H9 (cell line): Measurements from ENCODE around the gene PRKCB. TPM values are rescaled to one million over a fixed set of nuclear protein-coding genes. Genes with fewer than 3 reads are reported as not detected.

Experiments used
- DNase-seq: peaks from one replicate; pipeline ENCODE4 v3.0.0-alpha.2; 2017
- H2AFZ ChIP-seq: one replicate; pipeline ENCODE4 v1.6.1; 2013; ENCODE audit warnings: mild to moderate bottlenecking, low read length, control low read depth, moderate library complexity
- H2AK5ac ChIP-seq: 2 replicates; pipeline ENCODE4 v1.6.1; 2013; ENCODE audit warnings: low read length, control low read depth, mixed read lengths; ENCODE audit not compliant: insufficient read length
- H2BK120ac ChIP-seq: one replicate; pipeline ENCODE4 v1.6.1; 2013; ENCODE audit warnings: low read depth, mild to moderate bottlenecking, low read length, control low read depth, inconsistent platforms; ENCODE audit not compliant: poor library complexity, severe bottlenecking
- H2BK12ac ChIP-seq: 2 replicates; pipeline ENCODE4 v1.6.1; 2013; ENCODE audit warnings: low read length, control low read depth, mixed read lengths, low read depth; ENCODE audit not compliant: insufficient read length
- H2BK15ac ChIP-seq: 2 replicates; pipeline ENCODE4 v1.6.1; 2013; ENCODE audit warnings: low read depth, low read length, control low read depth
- H2BK20ac ChIP-seq: one replicate; pipeline ENCODE4 v1.6.1; 2013; ENCODE audit warnings: low read depth, mild to moderate bottlenecking, low read length, control low read depth, inconsistent platforms; ENCODE audit not compliant: poor library complexity, severe bottlenecking
- H2BK5ac ChIP-seq: 2 replicates; pipeline ENCODE4 v1.6.1; 2013; ENCODE audit warnings: low read length, control low read depth, mixed read lengths; ENCODE audit not compliant: insufficient read length
- H3K14ac ChIP-seq: 2 replicates; pipeline ENCODE4 v1.6.1; 2013; ENCODE audit warnings: low read length, control low read depth; ENCODE audit not compliant: insufficient read depth
- H3K18ac ChIP-seq: 2 replicates; pipeline ENCODE4 v1.6.1; 2013; ENCODE audit warnings: low read depth, mild to moderate bottlenecking, mixed read lengths, low read length, control low read depth; ENCODE audit not compliant: insufficient read length
- H3K23ac ChIP-seq: 2 replicates; pipeline ENCODE4 v1.6.1; 2013; ENCODE audit warnings: low read length, control low read depth, mixed read lengths, low read depth; ENCODE audit not compliant: insufficient read length
- H3K23me2 ChIP-seq: 2 replicates; pipeline ENCODE4 v1.6.1; 2013; ENCODE audit warnings: low read depth, mild to moderate bottlenecking, mixed read lengths, low read length, control low read depth; ENCODE audit not compliant: insufficient read length, poor library complexity, severe bottlenecking
- H3K27ac ChIP-seq: 2 replicates; pipeline ENCODE4 v1.5.1; 2013; ENCODE audit warnings: low read length, control low read depth, mixed read lengths, low read depth; ENCODE audit not compliant: insufficient read length
- H3K27me3 ChIP-seq: 2 replicates; pipeline ENCODE4 v1.6.1; 2013; ENCODE audit warnings: low read length, control low read depth, inconsistent platforms; ENCODE audit not compliant: insufficient read depth
- H3K4ac ChIP-seq: 2 replicates; pipeline ENCODE4 v1.6.1; 2013; ENCODE audit warnings: low read depth, mild to moderate bottlenecking, control low read depth, inconsistent platforms, low read length, moderate library complexity
- H3K4me1 ChIP-seq: 2 replicates; pipeline ENCODE4 v1.6.1; 2013; ENCODE audit warnings: low read length, control low read depth, inconsistent platforms; ENCODE audit not compliant: insufficient read depth
- H3K4me2 ChIP-seq: 2 replicates; pipeline ENCODE4 v1.6.1; 2013; ENCODE audit warnings: low read length, control low read depth, mixed read lengths; ENCODE audit not compliant: insufficient read length, insufficient read depth
- H3K56ac ChIP-seq: 2 replicates; pipeline ENCODE4 v1.6.1; 2013; ENCODE audit warnings: low read depth, mild to moderate bottlenecking, mixed read lengths, low read length, control low read depth; ENCODE audit not compliant: insufficient read length
- H3K79me1 ChIP-seq: 2 replicates; pipeline ENCODE4 v1.6.1; 2013; ENCODE audit warnings: low read depth, mild to moderate bottlenecking, moderate library complexity, low read length, control low read depth, inconsistent platforms; ENCODE audit not compliant: insufficient read depth, poor library complexity, severe bottlenecking
- H3K79me2 ChIP-seq: 2 replicates; pipeline ENCODE4 v1.6.1; 2013; ENCODE audit warnings: low read length, control low read depth, inconsistent platforms; ENCODE audit not compliant: insufficient read depth
- H3K9ac ChIP-seq: 2 replicates; pipeline ENCODE4 v1.6.1; 2013; ENCODE audit warnings: low read length, control low read depth, mixed read lengths; ENCODE audit not compliant: insufficient read length; ENCODE audit errors: extremely low read depth
- H3K9me3 ChIP-seq: one replicate; pipeline ENCODE4 v1.6.1; 2013; ENCODE audit warnings: low read depth, low read length, inconsistent platforms; ENCODE audit not compliant: control insufficient read depth
- H3T11ph ChIP-seq: one replicate; pipeline ENCODE4 v1.6.1; 2013; ENCODE audit warnings: mild to moderate bottlenecking, low read length, control low read depth, inconsistent platforms
- H4K20me1 ChIP-seq: one replicate; pipeline ENCODE4 v1.6.1; 2013; ENCODE audit not compliant: control insufficient read depth, insufficient read length, insufficient read depth
- H4K5ac ChIP-seq: 2 replicates; pipeline ENCODE4 v1.6.1; 2013; ENCODE audit warnings: low read depth, mild to moderate bottlenecking, mixed read lengths, low read length, control low read depth; ENCODE audit not compliant: insufficient read length
- H4K8ac ChIP-seq: replicated peaks from 2 replicates; pipeline ENCODE4 v1.6.1; 2013; ENCODE audit warnings: low read length, control low read depth, mixed read lengths, low read depth; ENCODE audit not compliant: insufficient read length
- H4K91ac ChIP-seq: 2 replicates; pipeline ENCODE4 v1.6.1; 2013; ENCODE audit warnings: low read depth, mild to moderate bottlenecking, moderate library complexity, mixed read lengths, low read length, control low read depth; ENCODE audit not compliant: insufficient read length
- H3K27ac Mint-ChIP-seq, 3 experiments: 2 replicates in 2 of 3; 3 replicates in 1 of 3; pipeline ENCODE4 v1.8.0; 2020 to 2021; ENCODE audit warnings: mixed read lengths in 3 of 3, mild to moderate bottlenecking in 1 of 3, moderate library complexity in 1 of 3
- H3K27me3 Mint-ChIP-seq: 2 replicates; pipeline ENCODE4 v1.8.0; 2021; ENCODE audit warnings: low read depth, mild to moderate bottlenecking, moderate library complexity, mixed read lengths
- H3K36me3 Mint-ChIP-seq, 3 experiments: 2 replicates in 2 of 3; 3 replicates in 1 of 3; pipeline ENCODE4 v1.8.0; 2020 to 2021; ENCODE audit warnings: low read depth in 3 of 3, mixed read lengths in 3 of 3; ENCODE audit not compliant: insufficient read depth in 1 of 3
- H3K4me1 Mint-ChIP-seq, 2 experiments: 2 replicates each; pipeline ENCODE4 v1.8.0; 2020; ENCODE audit warnings: mixed read lengths in 2 of 2
- H3K4me3 Mint-ChIP-seq, 2 experiments: 2 replicates in 1 of 2; 3 replicates in 1 of 2; pipeline ENCODE4 v1.8.0; 2020 to 2021; ENCODE audit warnings: mild to moderate bottlenecking in 2 of 2, mixed read lengths in 2 of 2, moderate library complexity in 1 of 2
- H3K9me3 Mint-ChIP-seq, 2 experiments: 2 replicates in 1 of 2; 3 replicates in 1 of 2; pipeline ENCODE4 v1.8.0; 2020; ENCODE audit warnings: mild to moderate bottlenecking in 2 of 2, mixed read lengths in 2 of 2, moderate library complexity in 1 of 2
- WGBS: extraction: QIAGEN DNeasy Blood & Tissue Kit; methylation state at CpG from one replicate; pipeline ENCODE4 v1.1.7; 2013; ENCODE audit warnings: missing lambda C conversion rate, low lambda C conversion rate, mixed read lengths; ENCODE audit not compliant: insufficient read length; ENCODE audit errors: extremely low coverage; 5-methylcytosine and 5-hydroxymethylcytosine counted together
- total RNA-seq: library from RNA; stranded (reverse); gene quantifications from 2 replicates; pipeline ENCODE4 v1.2.1, GENCODE V29; 2021
- TF ChIP-seq, protein P1 (sequence below): fragments of 200-600 bp; sonication (generic); conservative IDR thresholded peaks from 3 replicates; pipeline ENCODE4 v1.8.0; 2021; ENCODE audit warnings: antibody characterized with exemption, mild to moderate bottlenecking

Gene PRKCB
- total RNA-seq, 1 experiment from 2014 or later, result 7.0 TPM

DNA sequence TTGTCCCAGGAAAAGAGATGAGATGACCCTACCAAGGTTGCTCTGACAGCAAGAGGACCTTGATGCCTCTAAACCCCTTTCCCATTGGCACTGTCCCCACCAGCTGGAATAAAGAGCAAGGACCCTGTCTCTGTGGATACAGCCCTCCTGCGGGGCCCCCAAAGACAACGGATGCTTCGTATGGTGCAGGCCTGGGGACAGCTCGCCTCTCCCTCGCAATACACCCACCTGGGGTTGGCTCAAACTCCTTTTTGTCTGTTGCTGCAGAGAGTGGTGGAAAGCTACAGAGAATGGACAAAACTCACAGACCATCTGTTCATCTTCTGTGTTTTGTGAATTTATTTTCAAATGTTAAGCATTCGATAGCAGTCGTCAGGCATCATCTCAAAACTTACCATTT is 392.7 kb downstream of the PRKCB start:
- no peak overlapping the region for H3K23ac ChIP-seq
- H2BK120ac ChIP-seq, result no peak overlapping the region
- TF ChIP-seq, protein P1, sequence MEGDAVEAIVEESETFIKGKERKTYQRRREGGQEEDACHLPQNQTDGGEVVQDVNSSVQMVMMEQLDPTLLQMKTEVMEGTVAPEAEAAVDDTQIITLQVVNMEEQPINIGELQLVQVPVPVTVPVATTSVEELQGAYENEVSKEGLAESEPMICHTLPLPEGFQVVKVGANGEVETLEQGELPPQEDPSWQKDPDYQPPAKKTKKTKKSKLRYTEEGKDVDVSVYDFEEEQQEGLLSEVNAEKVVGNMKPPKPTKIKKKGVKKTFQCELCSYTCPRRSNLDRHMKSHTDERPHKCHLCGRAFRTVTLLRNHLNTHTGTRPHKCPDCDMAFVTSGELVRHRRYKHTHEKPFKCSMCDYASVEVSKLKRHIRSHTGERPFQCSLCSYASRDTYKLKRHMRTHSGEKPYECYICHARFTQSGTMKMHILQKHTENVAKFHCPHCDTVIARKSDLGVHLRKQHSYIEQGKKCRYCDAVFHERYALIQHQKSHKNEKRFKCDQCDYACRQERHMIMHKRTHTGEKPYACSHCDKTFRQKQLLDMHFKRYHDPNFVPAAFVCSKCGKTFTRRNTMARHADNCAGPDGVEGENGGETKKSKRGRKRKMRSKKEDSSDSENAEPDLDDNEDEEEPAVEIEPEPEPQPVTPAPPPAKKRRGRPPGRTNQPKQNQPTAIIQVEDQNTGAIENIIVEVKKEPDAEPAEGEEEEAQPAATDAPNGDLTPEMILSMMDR, result no peak

More for the DNA sequence above, 392.7 kb downstream of the PRKCB start:
- no peak overlapping the region for H2BK12ac ChIP-seq
- H4K8ac ChIP-seq, result no peak overlapping the region
- no peaks in the 10 kb centered on the region for H3K79me1 ChIP-seq
- Mint-ChIP-seq H3K27ac (no peak overlapping the region), H3K27me3 (peaks cover 4% of the 10 kb centered on the region), H3K4me1 (0 out of 4 replicates have a peak, but pooled peaks cover 0 to 3% of the 10 kb centered on the region in 2 experiments), H3K36me3 (no peaks in the 10 kb centered on the region), H3K4me3 (no peak overlapping the region), H3K9me3 (no peaks in the 10 kb centered on the region)
- no peak overlapping the region for H2AFZ ChIP-seq
- no peak overlapping the region for H4K91ac ChIP-seq
- no peak overlapping the region for H3K4me2 ChIP-seq
- no peak overlapping the region for H2BK15ac ChIP-seq
- H3K4me1 ChIP-seq, result no peaks in the 10 kb centered on the region
- no peaks in the 10 kb centered on the region for H3K9me3 ChIP-seq
- no peak overlapping the region for H3K18ac ChIP-seq
- DNase-seq, result no peak
- WGBS, result no CpG with 5 or more reads among the region's 7 CpGs
- no peak overlapping the region for H3K14ac ChIP-seq
- H3K27ac ChIP-seq, result no peak overlapping the region
- H2BK20ac ChIP-seq, result no peak overlapping the region
- H3K23me2 ChIP-seq, result no peaks in the 10 kb centered on the region
- H2BK5ac ChIP-seq, result no peak overlapping the region
- no peak overlapping the region for H2AK5ac ChIP-seq
- no peak overlapping the region for H4K5ac ChIP-seq
- H4K20me1 ChIP-seq, result no peaks in the 10 kb centered on the region
- no peaks in the 10 kb centered on the region for H3K27me3 ChIP-seq
- no peaks in the 10 kb centered on the region for H3K79me2 ChIP-seq
- H3K9ac ChIP-seq, result no peak overlapping the region
- H3K4ac ChIP-seq, result no peak overlapping the region
- no peak overlapping the region for H3K56ac ChIP-seq
- no peak overlapping the region for H3T11ph ChIP-seq
